ENCODE measurements around the gene USHBP1. TPM values are rescaled to one million over a fixed set of nuclear protein-coding genes. Genes with fewer than 3 reads are reported as not detected.
A peak's percentile ranks its signal among the peaks of the same experiment; 100 is the strongest.

USHBP1 gene
- total and polyA plus RNA-seq, 2 experiments from 2014 or later: not detected

DNA sequence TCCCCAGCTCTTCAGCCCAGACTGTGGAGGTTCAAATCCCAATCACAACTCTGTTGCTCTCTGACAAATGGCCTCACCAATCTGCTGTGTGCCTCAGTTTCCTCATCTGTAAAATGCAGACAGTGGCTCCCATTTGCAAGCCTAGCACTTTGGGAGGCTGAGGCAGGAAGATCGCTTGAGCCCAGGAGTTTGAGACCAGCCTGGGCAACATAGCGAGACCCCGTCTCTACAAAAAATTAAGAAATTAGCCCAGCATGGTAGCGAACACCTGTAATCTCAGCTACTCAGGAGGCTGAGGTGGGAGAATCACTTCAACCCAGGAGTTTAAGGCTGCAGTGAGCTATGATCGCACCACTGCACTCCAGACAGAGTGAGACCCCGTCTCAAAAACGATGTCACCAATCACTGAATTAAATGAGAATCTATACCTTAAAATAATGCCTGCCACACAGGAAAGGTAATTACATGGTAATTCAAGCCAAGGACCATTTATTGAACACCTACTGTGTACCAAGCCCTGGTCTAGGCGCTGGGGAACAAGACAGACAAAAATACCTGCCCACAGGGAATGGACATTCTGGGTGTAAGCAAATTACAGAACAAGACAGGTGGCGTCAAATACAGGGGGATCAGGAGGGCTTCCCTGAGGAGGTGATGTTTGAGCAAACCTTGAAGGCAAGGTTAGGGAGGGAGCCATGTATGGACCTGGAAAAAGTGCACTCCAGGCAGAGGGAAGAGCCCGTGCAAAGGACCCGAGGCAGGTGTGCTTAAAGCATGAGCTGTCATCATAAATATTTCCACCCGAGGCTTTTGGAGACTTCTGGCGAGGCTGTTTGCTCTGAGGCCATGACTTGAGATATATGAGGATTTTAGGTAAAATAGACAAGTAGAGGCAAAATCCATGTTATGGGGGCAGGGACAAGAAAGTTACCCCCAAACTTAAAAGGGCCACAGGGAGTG, 26.5 kb downstream of the USHBP1 start:
- Histone ChIP-seq H3K27me3 (replicated peaks; ENCODE audit: insufficient read depth) (no peaks in the 10 kb centered on the region), H4K20me1 (ENCODE audit: insufficient read depth) (no peaks in the 10 kb centered on the region), H3K27ac (no peak overlapping the region), H3K79me2 (ENCODE audit: insufficient read depth) (peaks cover 76% of the 10 kb centered on the region), H3K9me3 (ENCODE audit: low read depth) (no peaks in the 10 kb centered on the region), H3K4me2 (ENCODE audit: unreplicated experiment) (no peak overlapping the region), H3F3A (ENCODE audit: insufficient read depth) (0 out of 2 replicates have a peak, but pooled peaks cover 1% of the 10 kb centered on the region), H3K4me1 (ENCODE audit: insufficient read depth) (0 out of 2 replicates have a peak, but pooled peaks cover 13% of the 10 kb centered on the region), H3K9ac (no peak overlapping the region), H2AFZ (no peak overlapping the region), H3K9me2 (ENCODE audit: insufficient read depth) (no peaks in the 10 kb centered on the region), H3K4me3 (no peak overlapping the region), H3K36me3 (ENCODE audit: low read depth) (no peaks in the 10 kb centered on the region; the same call in 1 of the 2 replicates)
- no peak for DNase-seq
- no peak for TF ChIP-seq EZH2 (IDR thresholded peaks at IDR 0.05; ENCODE audit: insufficient read depth, poor library complexity, severe bottlenecking)
- no peak for TF ChIP-seq EZH2phosphoT487 (IDR thresholded peaks at IDR 0.05; ENCODE audit: insufficient read depth, low read depth)
- in situ Hi-C loops (cut with MboI): no loop called here
- WGBS, 2 experiments (ENCODE audit: low coverage in 1 of 2, low lambda C conversion rate in 2 of 2, missing lambda C conversion rate in 2 of 2): 97% methylated on average over 13 of the region's 13 CpGs

DNA sequence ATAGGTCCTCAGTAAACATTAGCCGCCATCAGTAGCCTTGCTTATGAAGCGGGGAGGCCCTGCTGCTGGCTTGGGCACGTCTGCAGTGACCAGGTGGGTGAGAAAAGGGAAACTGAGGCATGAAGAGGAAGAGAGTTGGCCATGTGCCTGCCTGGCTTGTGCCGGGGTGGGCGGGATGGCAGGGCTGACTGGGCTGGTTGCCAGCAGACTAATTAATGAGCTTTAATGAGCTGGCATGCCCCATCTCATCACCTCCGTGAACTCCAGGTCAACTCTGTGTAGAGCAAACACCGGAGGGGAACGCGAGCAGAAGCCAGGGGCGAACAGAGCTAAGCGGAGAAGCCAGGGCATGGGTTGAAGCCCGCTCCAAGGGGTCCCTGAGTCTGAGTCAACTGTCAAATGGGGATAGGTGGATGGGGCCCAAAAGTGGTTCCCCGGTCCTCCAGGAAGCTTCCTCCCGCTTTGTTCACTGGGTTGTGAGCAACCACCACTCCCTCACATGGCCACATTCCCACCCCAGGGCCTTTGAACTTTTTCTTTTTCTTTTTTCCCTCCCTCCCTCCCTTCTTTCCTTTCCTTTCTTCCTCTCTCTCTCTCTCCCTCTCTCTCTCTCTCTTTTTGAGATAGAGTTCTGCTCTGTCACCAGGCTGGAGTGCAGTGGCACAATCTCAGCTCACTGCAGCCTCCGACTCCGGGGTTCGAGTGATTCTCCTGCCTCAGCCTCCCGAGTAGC, 27.6 kb downstream of the USHBP1 start:
- no peak for TF ChIP-seq EZH2phosphoT487 (IDR thresholded peaks at IDR 0.05; ENCODE audit: insufficient read depth, low read depth)
- TF ChIP-seq EZH2 (IDR thresholded peaks at IDR 0.05; ENCODE audit: insufficient read depth, poor library complexity, severe bottlenecking): no peak
- Histone ChIP-seq H3K9ac (no peak overlapping the region), H3K9me3 (ENCODE audit: low read depth) (no peaks in the 10 kb centered on the region), H3K27me3 (replicated peaks; ENCODE audit: insufficient read depth) (no peaks in the 10 kb centered on the region), H3K27ac (no peak overlapping the region), H3K4me3 (no peak overlapping the region), H3K4me1 (ENCODE audit: insufficient read depth) (0 out of 2 replicates have a peak, but pooled peaks cover 6% of the 10 kb centered on the region), H2AFZ (no peak overlapping the region), H4K20me1 (ENCODE audit: insufficient read depth) (no peaks in the 10 kb centered on the region), H3K9me2 (ENCODE audit: insufficient read depth) (no peaks in the 10 kb centered on the region), H3K36me3 (ENCODE audit: low read depth) (no peaks in the 10 kb centered on the region; the same call in 1 of the 2 replicates), H3F3A (ENCODE audit: insufficient read depth) (no peaks in the 10 kb centered on the region), H3K79me2 (ENCODE audit: insufficient read depth) (peaks cover 76% of the 10 kb centered on the region), H3K4me2 (ENCODE audit: unreplicated experiment) (no peak overlapping the region)
- 86 to 89% methylated on average over 17 to 18 of the region's 18 CpGs for WGBS, 2 experiments (ENCODE audit: low coverage in 1 of 2, low lambda C conversion rate in 2 of 2, missing lambda C conversion rate in 2 of 2)
- DNase-seq: no peak
- in situ Hi-C loops (cut with MboI): no loop called here

DNA sequence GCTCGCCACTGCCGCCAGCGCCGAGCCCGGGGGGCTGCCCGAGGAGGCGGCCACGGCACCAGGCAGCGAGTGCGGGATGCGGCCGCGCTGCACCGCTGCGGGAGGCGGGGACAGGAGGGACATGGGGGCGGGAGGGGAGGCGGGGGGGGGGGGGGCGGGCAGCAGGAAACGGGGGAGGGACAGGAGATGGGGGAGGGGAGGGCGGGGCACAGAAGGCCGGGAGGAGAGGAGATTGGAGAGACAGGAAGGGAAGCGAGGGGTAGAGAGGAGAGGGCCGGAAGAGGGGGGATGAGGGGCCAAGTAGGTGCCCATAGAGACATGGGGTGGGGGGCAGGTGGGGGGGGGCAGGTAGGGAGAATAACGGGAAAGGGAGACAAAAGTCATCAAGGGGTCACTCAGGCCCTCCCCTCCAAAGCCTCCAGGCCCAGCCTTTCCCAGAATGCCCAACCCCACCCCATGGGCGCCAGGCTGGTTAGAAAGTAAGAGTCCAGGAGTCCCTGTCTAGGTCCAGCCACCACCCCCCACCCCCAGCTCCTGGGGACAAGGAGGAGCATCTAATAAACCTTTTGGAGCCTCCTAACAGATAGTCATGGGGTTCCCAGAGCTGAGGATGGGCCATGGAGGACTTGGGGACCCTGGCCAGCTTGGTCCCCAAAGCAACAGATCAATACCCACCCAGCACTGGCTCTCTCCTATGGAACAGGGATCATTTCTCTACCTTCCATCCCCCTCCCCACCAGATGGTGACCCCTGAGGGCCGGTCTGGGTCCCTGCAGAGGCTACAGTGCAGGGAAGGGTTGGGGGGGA, 28.4 kb downstream of the USHBP1 start:
- H4K20me1 ChIP-seq (ENCODE audit: insufficient read depth): no peaks in the 10 kb centered on the region
- in situ Hi-C loops (cut with MboI): no loop called here
- WGBS, 2 experiments (ENCODE audit: low coverage in 1 of 2, low lambda C conversion rate in 2 of 2, missing lambda C conversion rate in 2 of 2): 8 to 18% methylated on average over 10 to 26 of the region's 27 CpGs
- peaks cover 3% of the 10 kb centered on the region; the same call in 1 of the 2 replicates for H3K36me3 ChIP-seq (ENCODE audit: low read depth)
- DNase-seq: no peak
- peak overlapping the region; percentile 63; the same call in 1 of the 2 replicates for H2AFZ ChIP-seq
- peaks cover 74% of the 10 kb centered on the region for H3K79me2 ChIP-seq (ENCODE audit: insufficient read depth)
- peak overlapping the region; percentile 52 for H3K9ac ChIP-seq
- peak overlapping the region; percentile 68 for H3K4me3 ChIP-seq
- H3K27ac ChIP-seq: no peak overlapping the region
- no peaks in the 10 kb centered on the region for H3K9me3 ChIP-seq (ENCODE audit: low read depth)
- TF ChIP-seq EZH2phosphoT487 (IDR thresholded peaks at IDR 0.05; ENCODE audit: insufficient read depth, low read depth) (no peak), EZH2 (IDR thresholded peaks at IDR 0.05; ENCODE audit: insufficient read depth, poor library complexity, severe bottlenecking) (no peak)
- H3K27me3 ChIP-seq (replicated peaks; ENCODE audit: insufficient read depth): no peaks in the 10 kb centered on the region
- no peaks in the 10 kb centered on the region for H3F3A ChIP-seq (ENCODE audit: insufficient read depth)
- peak overlapping the region; percentile 73 for H3K4me2 ChIP-seq (ENCODE audit: unreplicated experiment)
- H3K4me1 ChIP-seq (ENCODE audit: insufficient read depth): no peaks in the 10 kb centered on the region
- H3K9me2 ChIP-seq (ENCODE audit: insufficient read depth): no peaks in the 10 kb centered on the region
